ENCODE data around the gene SIGLECL1.

Gene SIGLECL1

DNA sequence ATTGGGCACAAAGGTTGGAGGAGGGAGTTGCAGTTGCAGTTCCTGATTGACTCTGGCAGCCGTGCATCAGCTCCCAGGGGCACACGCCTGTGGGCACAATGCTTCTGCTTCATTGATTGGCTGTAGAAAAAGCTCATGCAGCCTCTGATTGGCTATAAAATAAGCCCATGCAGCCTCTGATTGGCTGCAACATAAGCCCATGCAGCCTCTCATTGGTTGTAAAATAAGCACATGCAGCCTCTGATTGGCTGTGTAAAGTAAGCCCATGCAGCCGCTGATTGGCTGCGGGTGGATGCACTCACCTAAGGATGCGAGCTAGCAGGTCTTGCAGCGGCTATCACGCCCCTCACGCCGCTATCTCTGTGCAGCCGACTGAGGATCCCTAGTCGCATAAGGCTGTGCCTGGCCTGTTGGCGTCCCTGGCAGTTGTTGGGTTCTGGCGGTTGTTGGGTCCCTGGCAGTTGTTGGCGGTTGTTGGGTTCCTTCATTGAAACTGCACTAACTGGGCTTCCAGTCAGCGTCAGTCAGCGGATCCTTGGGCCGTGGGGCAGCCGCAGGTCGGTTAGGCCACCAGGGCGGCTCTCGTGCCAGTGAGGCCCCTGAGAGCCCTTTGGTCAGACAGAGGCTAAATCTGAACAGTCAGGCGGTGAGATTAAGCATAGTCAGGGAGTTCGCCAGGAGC lies at the start of gene SIGLECL1:
Gene SIGLECL1 (plus strand): TSS at position 295 of the 682 bp plus-strand sequence. CDS start 12,993 bp downstream, outside the sequence.
- no peak for DNase-seq

DNA sequence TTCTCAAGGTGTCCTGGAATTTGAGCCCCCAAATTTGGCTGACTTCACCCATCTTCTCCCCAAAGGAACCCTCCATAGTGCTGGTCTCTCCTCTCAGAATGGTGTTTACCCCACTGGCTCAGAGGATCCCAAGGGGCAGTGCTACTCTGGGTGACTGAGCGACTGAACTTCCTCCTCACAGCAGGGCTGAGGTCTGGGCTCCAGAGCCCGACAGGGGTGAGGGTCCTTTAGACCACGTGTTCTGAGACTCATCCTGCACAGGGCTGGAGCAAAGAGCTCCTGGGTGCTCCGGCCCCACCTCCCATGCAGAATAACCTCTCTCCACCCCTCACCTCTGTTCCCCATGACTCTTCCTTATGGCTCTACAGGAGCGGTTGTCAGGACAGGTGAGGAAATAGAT lies 49.2 kb upstream of the SIGLECL1 start:
- no peak for DNase-seq

DNA sequence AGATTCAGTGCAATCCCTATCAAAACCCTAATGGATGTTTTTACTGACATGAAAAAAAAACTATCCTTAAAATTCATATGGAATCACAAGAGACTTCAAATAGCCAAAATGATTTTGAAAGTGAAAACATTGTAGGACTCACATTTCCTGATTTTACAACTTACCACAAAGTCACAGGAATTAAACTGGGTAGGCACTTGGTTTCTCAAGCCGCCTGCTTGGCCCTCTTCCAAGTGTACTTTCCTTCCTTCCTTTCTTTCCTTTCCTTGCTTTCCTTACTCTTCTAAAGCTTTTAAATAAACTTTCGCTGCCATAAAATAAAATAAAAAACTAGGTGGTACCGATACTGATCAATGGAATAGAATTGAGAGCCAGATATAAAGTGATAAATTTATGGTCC lies 47.0 kb upstream of the SIGLECL1 start:
- DNase-seq, result no peak

DNA sequence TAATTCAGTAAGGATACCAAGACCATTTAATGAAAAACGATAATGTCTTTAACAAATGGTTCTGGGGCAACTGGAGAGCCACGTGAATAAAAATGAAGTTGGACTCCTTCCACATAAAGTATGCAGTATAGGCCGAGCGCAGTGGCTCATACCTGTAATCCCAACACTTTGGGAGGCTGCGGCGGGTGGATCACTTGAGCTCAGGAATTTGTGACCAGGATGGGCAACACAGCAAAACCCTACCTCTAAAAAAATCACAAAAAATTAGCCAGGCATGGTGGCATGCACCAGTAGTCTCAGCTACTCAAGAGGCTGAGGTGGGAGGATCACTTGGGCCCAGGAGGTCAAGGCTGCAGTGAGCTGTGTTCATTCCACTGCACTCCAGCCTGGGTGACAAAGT lies 46.6 kb upstream of the SIGLECL1 start:
- DNase-seq, result no peak

DNA sequence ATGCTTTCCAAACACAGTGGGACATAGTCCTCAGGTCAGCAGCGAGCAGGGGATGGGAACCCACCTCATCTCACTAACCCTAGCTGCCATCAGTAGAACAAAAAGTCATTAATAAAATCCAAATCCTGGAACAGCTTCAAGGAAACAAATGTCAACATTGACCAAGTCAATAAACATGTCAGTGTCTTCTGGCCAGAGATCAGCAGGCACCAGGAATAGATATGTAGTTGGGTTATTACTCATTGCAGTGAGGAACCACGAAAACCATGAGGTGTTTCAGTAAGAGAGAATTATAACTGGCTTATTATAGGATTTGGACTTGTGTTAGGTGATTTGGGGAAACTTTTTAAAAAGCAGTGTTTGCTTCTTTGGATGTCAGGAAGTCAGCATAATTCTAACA lies 43.1 kb upstream of the SIGLECL1 start:
- DNase-seq, result no peak

DNA sequence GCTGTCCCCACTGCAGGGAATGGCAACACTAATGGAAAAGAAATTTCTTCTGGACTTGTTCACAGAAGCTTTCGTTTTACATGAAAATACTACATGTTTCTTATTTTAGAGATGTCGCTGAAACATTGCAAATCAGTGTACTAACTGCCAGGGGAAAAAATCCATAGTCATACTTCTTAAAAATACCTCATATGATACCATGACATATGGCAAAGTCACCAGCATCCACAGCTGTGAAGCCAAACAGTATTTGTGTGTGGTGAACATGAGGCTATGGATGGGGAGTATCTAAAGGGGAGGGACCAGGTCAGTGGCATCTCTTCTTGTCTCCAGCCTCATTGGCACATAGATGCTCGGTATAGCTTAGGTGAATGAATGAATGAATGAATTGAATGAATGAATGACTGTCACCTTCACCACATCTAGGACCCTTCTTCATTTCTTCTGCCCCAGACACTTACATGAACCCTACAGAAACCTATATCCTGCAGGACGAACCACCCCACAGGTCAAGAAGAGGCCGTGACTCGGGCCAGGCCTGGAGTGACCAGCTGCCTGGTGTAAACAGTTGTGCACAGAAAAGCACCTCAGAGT lies 40.6 kb upstream of the SIGLECL1 start:
- DNase-seq, result no peak

DNA sequence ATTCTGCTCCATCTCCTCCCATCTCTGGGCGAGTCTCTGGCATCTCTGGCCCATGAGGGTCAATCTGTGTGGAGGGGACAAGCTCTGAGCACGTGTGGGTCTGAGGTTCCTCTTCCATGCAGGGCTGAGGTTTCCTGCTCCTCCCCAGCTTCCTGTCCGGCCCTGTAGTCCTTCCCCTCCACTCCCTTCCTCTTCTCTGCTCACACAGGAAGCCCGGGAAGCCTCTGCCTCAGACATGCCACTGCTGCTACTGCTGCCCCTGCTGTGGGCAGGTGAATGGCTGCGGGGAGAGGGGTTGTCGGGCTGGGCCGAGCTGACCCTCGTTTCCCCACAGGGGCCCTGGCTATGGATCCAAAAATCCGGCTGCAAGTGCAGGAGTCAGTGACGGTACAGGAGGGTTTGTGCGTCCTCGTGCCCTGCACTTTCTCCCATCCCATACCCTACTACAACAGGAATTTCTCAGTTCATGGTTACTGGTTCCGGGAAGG lies 40.0 kb upstream of the SIGLECL1 start:
- DNase-seq, result peak in 8 of 58 donors; percentile 1 to 15 (median 6)

DNA sequence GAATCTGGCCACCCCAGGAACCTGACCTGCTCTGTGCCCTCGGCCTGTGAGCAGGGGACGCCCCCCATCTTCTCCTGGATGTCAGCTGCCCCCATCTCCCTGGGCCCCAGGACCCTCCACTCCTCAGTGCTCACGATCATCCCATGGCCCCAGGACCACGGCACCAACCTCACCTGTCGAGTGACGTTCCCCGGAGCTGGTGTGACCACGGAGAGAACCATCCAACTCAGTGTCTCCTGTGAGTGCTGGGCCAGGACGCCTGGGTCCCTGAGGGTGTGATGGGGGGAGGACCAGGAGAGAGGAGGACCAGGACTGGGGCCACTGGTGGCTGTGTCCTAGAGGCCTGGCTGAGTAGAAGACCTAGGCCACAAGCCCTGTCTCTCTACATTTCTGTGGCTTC lies 39.0 kb upstream of the SIGLECL1 start:
- no peak for DNase-seq

DNA sequence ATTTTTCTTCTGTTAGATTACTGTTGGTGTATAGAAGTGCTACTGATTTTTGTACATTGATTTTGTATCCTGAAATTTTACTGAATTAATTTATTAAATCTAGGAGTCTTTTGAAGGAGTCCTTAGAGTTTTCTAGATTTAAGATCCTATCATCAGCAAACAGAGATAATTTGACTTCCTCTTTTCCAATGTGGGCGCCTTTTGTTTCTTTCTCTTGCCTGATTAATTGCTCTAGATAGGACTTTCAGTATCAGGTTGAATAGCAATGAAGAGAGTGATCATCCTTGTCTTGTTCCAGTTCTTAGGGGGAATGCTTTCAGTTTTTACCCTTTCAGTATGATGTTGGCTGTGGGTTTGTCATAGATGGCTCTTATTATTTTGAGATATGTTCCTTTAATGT lies 31.6 kb upstream of the SIGLECL1 start:
- no peak for DNase-seq

DNA sequence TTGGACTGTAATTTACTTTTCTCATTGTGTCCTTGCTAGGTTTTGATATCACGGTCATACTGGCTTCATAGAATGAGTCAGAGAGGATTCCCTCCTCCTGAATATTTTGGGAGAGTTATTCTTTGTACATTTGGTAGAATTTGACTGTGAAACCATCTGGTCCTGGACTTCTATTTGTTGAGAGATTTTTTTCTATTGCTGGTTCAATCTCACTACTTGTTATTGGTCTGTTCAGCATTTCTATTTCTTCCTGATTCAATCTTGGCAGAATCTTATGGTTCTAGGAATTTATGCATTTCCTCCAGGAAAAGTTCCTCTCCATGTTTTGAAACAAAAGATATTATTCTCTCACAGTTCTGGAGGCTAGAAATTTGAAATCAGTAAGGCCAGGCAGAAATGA lies 30.9 kb upstream of the SIGLECL1 start:
- DNase-seq, result no peak

DNA sequence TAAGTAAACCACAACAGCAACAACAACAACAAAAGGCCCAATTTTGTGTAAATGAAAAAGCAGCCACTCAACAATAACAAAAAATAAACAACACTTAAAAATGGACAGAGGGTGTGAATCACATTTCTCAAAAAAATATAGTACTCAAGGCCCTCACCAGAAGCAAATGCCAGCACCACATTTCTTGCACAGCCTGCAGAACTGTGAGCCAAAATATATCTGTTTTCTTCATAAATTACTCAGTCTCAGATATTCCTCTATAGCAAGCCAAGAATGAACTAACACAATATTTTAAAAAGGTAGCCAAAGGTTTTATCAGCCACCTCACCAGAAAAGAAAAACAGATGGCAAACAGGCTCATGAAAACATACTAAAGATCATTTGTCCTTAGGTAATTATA lies 29.9 kb upstream of the SIGLECL1 start:
- no peak for DNase-seq

DNA sequence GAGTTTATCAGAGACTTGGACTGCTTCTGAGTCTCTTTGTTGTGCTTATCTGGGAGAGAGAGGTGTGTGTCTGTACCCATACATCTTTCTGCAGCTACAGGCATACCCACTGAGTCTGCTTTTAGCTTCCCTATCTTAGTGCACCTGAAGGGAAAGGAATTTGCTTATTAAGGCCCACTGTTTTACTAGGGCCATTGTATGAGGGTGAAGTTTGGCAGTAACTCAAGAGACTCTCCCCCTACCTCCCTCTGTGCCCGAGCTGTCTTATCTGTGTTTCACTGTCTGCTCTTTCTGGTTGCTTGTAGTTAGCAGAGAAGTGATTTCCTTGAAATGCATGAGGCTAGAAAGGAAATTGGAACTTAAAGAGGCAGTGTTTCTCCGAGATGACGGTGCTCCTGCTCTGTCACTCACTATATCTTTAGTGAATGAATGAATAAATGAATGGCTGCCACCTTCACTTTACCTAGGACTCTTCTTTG lies 26.7 kb upstream of the SIGLECL1 start:
- no peak for DNase-seq

DNA sequence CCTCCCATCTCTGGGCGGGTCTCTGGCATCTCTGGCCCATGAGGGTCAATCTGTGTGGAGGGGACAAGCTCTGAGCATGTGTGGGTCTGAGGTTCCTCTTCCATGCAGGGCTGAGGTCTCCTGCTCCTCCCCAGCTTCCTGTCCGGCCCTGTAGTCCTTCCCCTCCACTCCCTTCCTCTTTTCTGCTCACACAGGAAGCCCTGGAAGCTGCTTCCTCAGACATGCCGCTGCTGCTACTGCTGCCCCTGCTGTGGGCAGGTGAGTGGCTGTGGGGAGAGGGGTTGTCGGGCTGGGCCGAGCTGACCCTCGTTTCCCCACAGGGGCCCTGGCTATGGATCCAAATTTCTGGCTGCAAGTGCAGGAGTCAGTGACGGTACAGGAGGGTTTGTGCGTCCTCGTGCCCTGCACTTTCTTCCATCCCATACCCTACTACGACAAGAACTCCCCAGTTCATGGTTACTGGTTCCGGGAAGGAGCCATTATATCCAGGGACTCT lies 25.9 kb upstream of the SIGLECL1 start, which contains the start of gene CD33:
Gene CD33 (plus strand): TSS at position 183 of the 496 bp plus-strand sequence. CDS start 39 bp downstream, at position 222.
- DNase-seq, result peak in 9 of 58 donors; percentile 1 to 23 (median 8)

DNA sequence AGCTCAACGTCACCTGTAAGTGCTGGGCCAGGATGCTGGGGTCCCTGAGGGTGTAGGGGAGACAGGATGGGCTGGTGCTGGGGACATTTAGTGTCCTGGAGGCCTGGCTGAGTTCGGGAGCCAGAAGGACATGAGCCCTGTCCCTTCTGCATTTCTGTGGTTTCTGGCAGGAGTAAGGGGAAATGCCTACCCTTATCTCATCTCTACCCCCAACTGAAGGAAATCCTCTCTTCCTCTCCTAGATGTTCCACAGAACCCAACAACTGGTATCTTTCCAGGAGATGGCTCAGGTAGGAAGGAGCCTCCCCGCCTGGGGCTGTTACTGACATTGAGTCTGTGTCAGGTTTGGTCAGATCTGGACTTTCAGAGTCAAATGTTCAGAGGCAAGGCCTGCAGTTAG lies 24.8 kb upstream of the SIGLECL1 start:
- DNase-seq, result no peak

DNA sequence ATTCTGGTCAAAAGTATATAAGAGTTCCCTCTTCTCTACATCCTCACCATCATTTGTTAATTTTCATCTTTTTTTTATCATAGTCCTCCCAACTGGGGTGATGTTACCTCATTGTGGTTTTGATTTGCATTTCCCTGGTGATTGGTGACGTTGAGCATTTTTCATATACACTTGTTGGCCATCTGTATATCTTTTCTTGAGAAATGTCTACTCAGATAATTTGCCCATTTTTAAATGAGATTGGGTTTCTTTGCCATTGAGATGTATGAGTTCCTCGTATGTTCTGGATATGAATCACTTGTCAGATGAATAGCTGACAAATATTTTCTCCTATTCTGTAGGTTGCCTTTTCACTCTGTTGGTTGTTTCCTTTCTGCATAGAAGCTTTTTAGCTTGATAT lies 23.6 kb upstream of the SIGLECL1 start:
- DNase-seq, result no peak

DNA sequence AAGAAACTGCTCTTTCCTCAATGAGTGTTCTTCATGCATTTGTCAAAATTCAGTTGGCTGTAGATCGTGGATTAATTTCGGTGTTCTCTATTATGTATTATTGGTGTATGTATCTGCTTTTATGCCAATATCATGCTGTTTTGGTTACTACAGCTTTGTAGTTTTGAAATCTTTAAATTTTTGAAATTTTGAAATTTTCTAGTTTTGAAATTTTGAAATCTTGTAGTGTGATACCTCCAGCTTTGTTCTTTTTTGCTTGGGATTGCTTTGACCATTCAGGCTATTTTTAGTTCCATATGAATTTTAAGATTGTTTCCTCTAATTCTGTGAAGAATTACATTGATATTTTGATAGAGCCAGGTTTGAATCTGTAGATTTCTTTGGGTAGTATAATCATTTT lies 22.9 kb upstream of the SIGLECL1 start:
- DNase-seq, result no peak

DNA sequence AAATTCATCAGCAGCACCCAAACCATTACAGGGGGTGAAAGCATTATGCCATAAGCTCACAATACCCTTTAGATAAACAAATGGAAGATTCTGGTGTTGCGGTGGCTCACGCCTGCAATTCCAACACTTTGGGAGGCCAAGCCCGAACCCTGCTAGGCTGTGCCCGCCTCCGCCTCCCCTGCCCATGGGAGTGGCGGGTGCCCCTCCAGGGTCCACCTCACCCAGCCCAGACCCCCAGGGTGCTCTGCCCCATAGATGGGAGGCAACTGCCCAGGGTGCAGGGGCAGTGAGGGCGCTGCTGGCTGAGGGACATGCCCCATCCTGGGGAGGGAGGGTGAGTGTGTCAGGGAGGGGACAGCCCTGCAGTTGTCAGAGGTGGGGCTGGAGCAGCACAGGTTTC lies 10.0 kb upstream of the SIGLECL1 start:
- no peak for DNase-seq

DNA sequence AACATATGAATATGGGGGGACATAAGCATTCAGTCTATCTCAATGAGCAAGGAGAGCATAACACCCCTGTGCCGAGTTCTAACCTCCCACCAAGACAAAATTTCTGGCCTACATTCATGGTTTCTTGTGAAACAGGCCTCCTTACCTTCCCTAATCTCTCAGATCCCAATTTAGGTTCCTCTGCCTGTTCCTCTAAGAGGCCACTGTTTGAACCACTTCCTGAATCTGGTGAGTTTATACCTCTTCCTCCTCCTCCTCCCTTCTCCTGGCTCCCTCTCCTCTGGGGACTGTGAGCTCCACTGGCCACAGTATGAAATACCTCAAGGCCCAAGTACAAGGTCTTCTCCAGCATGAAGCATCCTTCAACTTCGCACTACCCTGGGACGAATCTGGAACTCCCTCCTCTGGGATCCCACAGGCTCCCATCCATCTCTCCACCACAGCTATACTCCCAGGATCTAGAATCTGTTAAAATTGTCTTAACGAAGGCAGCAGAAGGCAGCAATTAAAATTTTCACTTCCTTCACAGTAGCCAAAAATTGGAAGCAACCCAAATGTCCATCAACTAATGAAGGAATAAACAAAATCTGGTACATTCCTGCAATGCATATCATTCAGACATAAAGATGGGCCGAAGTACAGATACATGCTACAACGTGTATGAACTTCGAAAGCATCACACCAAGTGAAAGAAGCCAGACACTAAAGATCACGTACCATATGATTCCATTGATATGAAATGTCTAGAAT lies 7.8 kb upstream of the SIGLECL1 start:
- DNase-seq, result no peak

DNA sequence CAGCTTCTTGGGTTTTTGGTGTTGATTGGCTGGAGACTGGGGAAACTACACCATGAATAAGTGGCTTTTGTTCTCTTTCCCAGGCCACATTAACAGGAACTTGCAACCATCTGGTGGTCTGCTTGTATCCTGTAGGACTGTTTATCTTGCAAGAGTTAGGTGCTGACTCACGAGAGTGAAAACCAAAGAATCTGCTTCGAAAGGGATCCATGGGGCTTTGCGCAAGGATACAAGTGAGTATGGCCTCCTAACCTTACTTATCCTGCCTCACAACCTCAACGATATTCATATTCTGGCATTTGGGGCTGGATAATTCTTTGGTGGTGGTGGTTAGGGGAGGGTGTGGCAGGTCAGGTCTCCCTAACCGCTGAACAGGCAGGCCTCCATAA lies 4.7 kb upstream of the SIGLECL1 start:
- no peak for DNase-seq

DNA sequence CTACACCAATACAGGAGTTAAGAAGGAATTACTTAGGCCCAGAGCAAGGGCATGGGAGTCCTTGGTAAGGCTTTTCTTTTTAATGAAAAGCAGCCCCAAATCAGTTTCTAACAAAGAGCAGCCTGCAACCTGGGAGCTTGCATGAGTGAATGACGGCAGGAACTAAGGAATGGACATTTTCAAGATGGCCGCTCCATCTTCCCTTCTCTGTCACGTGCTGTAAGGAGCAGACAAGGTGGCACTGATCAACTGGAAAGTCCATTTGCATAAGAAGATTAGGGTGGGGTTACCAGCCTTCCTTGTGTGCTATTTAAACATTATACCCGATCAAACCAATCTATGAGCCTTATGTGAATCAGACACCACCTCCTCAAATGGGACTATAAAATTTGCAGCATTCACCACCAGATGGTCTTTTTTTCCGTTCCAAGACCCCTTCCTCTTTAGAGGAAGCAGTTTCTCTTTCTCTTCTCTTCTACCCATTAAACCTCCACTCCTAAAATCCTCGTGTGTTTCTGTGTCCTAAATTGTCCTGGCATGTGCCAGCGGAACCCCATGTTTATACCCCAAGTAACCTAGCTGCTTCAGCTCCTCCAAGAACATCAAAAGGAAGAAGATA lies 2.8 kb upstream of the SIGLECL1 start:
- no peak for DNase-seq

DNA sequence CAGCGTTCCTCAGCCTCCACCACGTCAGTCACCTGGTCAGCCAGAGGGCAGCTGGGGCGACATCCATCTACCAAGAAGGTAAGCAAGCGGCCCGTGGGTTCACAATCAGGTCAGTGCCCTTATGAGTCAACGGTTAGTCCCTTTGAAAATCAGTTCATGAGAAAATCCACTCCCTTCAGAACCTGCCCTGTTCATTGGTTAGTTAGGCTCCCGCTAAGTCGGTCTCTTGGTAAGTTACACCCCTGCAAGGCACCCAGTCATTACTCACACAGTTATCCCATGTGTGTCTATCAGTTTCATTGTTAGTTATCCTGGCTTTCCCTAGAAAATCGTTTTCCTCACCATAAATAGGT lies 564 bp downstream of the SIGLECL1 start:
- no peak for DNase-seq
